CD4-positive, alpha-beta T cell (primary cell): ENCODE data around the gene ACBD6. TPM values are rescaled to one million over a fixed set of nuclear protein-coding genes. Genes with fewer than 3 reads are reported as not detected.

Source experiments
- ATAC-seq: fragments of 200-7000 bp; cut with Tn5 transposase; one replicate; pipeline ENCODE4 v1.10.0; 2022; ENCODE audit warnings: mild to moderate bottlenecking; ENCODE audit not compliant: poor library complexity
- CTCF ChIA-PET: fragments of 350-600 bp; sonication (Branson Sonifier 250); formaldehyde crosslinking; loops from one replicate; lab custom pipeline; 2021; ENCODE audit warnings: antibody characterized with exemption, inconsistent platforms; lab: Charles Lee
- POLR2A ChIA-PET: fragments of 350-600 bp; sonication (Branson Sonifier 250); formaldehyde crosslinking; loops from one replicate; lab custom pipeline; 2021; ENCODE audit warnings: antibody characterized with exemption, inconsistent platforms; lab: Charles Lee
- DNase-seq, 14 experiments: peaks; one replicate each; pipeline ENCODE4 v3.0.0-alpha.2; 2013 to 2020; ENCODE audit warnings: mixed read lengths in 2 of 14
- H3K27ac ChIP-seq, 2 donors: one replicate each; pipeline versions ENCODE4 v1.5.1 to v1.7.0; 2013; ENCODE audit warnings: low read length in 2 of 2, low read depth in 1 of 2, mild to moderate bottlenecking in 1 of 2
- H3K27me3 ChIP-seq, 2 experiments: 1 replicate in 1 of 2; 2 replicates in 1 of 2; pipeline versions ENCODE4 v1.6.1 to v1.7.0; 2013; ENCODE audit warnings: low read length in 2 of 2, control low read depth in 1 of 2, mild to moderate bottlenecking in 1 of 2, moderate library complexity in 1 of 2; ENCODE audit not compliant: insufficient read depth in 2 of 2, control insufficient read depth in 1 of 2
- H3K36me3 ChIP-seq: one replicate; pipeline ENCODE4 v1.6.1; 2013; ENCODE audit warnings: low read length, control low read depth; ENCODE audit not compliant: insufficient read depth
- H3K4me1 ChIP-seq: one replicate; pipeline ENCODE4 v1.6.1; 2013; ENCODE audit warnings: low read length, control low read depth; ENCODE audit not compliant: insufficient read depth
- H3K4me3 ChIP-seq: one replicate; pipeline ENCODE4 v1.5.1; 2013; ENCODE audit warnings: mild to moderate bottlenecking, low read length, moderate library complexity
- H3K9me3 ChIP-seq, 2 experiments: 1 replicate in 1 of 2; 2 replicates in 1 of 2; pipeline versions ENCODE4 v1.6.1 to v1.7.0; 2013; ENCODE audit warnings: low read length in 2 of 2, mild to moderate bottlenecking in 2 of 2, control low read depth in 1 of 2, moderate library complexity in 1 of 2; ENCODE audit not compliant: control insufficient read depth in 1 of 2, insufficient read depth in 1 of 2
- H3K27ac Mint-ChIP-seq: one replicate; pipeline ENCODE4 v1.8.0; 2020; ENCODE audit warnings: mixed read lengths
- H3K27me3 Mint-ChIP-seq: one replicate; pipeline ENCODE4 v1.8.0; 2021; ENCODE audit warnings: mixed read lengths
- H3K36me3 Mint-ChIP-seq: one replicate; pipeline ENCODE4 v1.8.0; 2021; ENCODE audit warnings: low read depth, mixed read lengths
- H3K4me1 Mint-ChIP-seq: one replicate; pipeline ENCODE4 v1.8.0; 2021; ENCODE audit warnings: low read depth, mixed read lengths
- H3K4me3 Mint-ChIP-seq: one replicate; pipeline ENCODE4 v1.8.0; 2020; ENCODE audit warnings: mild to moderate bottlenecking, mixed read lengths
- H3K9me3 Mint-ChIP-seq: one replicate; pipeline ENCODE4 v1.8.0; 2020; ENCODE audit warnings: mixed read lengths
- CTCF ChIP-seq: fragments of 200-600 bp; IDR thresholded peaks from one replicate; pipeline ENCODE4 v1.8.0; 2022; ENCODE audit warnings: antibody characterized with exemption, mild to moderate bottlenecking
- intact Hi-C, 2 experiments: fragments of 100-400 bp; cut with DNase I in 1 of 2; cut with micrococcal nuclease in 1 of 2; formaldehyde crosslinking; loops; one replicate each; pipeline versions ENCODE4 v1.15.1 to v1.9.0; 2023 to 2025; cut with DNase I, micrococcal nuclease
- total RNA-seq, 174 experiments: library from RNA in 2 of 174; stranded (reverse) in 2 of 174; gene quantifications; one replicate each; pipeline ENCODE4 v1.2.3 and lab custom pipeline; 2021 to 2026

ACBD6 gene
- total RNA-seq, 2 experiments from 2014 or later = 28.2 to 28.8 TPM

- no peaks in the 10 kb centered on the region for H3K27me3 ChIP-seq
- Mint-ChIP-seq H3K4me1 (peaks cover 5% of the 10 kb centered on the region), H3K36me3 (peaks cover 17% of the 10 kb centered on the region), H3K27me3 (no peaks in the 10 kb centered on the region), H3K4me3 (no peak overlapping the region), H3K27ac (no peak overlapping the region), H3K9me3 (no peaks in the 10 kb centered on the region)
- no peaks in the 10 kb centered on the region for H3K9me3 ChIP-seq
- TF ChIP-seq CTCF = no peak
- intact Hi-C loops = no loop called here
- DNase-seq (no peak), ATAC-seq (no peak)
- H3K4me1 ChIP-seq = no peaks in the 10 kb centered on the region
- no peak overlapping the region for H3K27ac ChIP-seq
- H3K36me3 ChIP-seq = no peaks in the 10 kb centered on the region
- POLR2A ChIA-PET = no interaction called here
- H3K4me3 ChIP-seq = no peak overlapping the region
- CTCF ChIA-PET = no interaction called here
Measured at GRCh38 chr1:180363246-180363995, 139.0 kb downstream of the ACBD6 start.

GRCh38 chr1:180360333-180361075 lies 141.9 kb downstream of the ACBD6 start:
- no peak for ATAC-seq
- Mint-ChIP-seq H3K36me3 (peaks cover 12% of the 10 kb centered on the region), H3K4me1 (peaks cover 2% of the 10 kb centered on the region), H3K4me3 (no peak overlapping the region), H3K27me3 (no peaks in the 10 kb centered on the region), H3K9me3 (no peaks in the 10 kb centered on the region), H3K27ac (no peak overlapping the region)
- POLR2A ChIA-PET = no interaction called here
- no peaks in the 10 kb centered on the region for H3K36me3 ChIP-seq
- CTCF ChIA-PET = no interaction called here
- intact Hi-C loops = no loop called here
- no peaks in the 10 kb centered on the region for H3K27me3 ChIP-seq
- no peak for TF ChIP-seq CTCF
- no peak for DNase-seq
- H3K27ac ChIP-seq = no peak overlapping the region
- H3K4me3 ChIP-seq = no peak overlapping the region
- H3K4me1 ChIP-seq = no peaks in the 10 kb centered on the region
- no peaks in the 10 kb centered on the region for H3K9me3 ChIP-seq

- no peaks in the 10 kb centered on the region for H3K36me3 ChIP-seq
- ChIA-PET POLR2A (no interaction called here), CTCF (no interaction called here)
- H3K27ac ChIP-seq = no peak overlapping the region
- no peak overlapping the region for H3K4me3 Mint-ChIP-seq
- intact Hi-C loops = no loop called here
- H3K4me1 ChIP-seq = no peaks in the 10 kb centered on the region
- no peak overlapping the region for H3K4me3 ChIP-seq
- H3K4me1 Mint-ChIP-seq = peaks cover 10% of the 10 kb centered on the region
- DNase-seq (no peak), ATAC-seq (no peak)
- H3K36me3 Mint-ChIP-seq = peaks cover 6% of the 10 kb centered on the region
- TF ChIP-seq CTCF = no peak
- no peaks in the 10 kb centered on the region for H3K27me3 Mint-ChIP-seq
- H3K9me3 Mint-ChIP-seq = no peaks in the 10 kb centered on the region
- no peaks in the 10 kb centered on the region for H3K9me3 ChIP-seq
- H3K27me3 ChIP-seq = no peaks in the 10 kb centered on the region
- no peak overlapping the region for H3K27ac Mint-ChIP-seq
Measured at GRCh38 chr1:180358649-180359048, 143.7 kb downstream of the ACBD6 start.
